CD4-positive, alpha-beta T cell (primary cell): Measurements from ENCODE around the gene DOK3. TPM values are rescaled to one million over a fixed set of nuclear protein-coding genes. Genes with fewer than 3 reads are reported as not detected.

Experiments used
- ATAC-seq: fragments of 200-7000 bp; cut with Tn5 transposase; one replicate; pipeline ENCODE4 v1.10.0; 2022; ENCODE audit warnings: mild to moderate bottlenecking; ENCODE audit not compliant: poor library complexity
- CTCF ChIA-PET: fragments of 350-600 bp; sonication (Branson Sonifier 250); formaldehyde crosslinking; loops from one replicate; lab custom pipeline; 2021; ENCODE audit warnings: antibody characterized with exemption, inconsistent platforms; lab: Charles Lee
- POLR2A ChIA-PET: fragments of 350-600 bp; sonication (Branson Sonifier 250); formaldehyde crosslinking; loops from one replicate; lab custom pipeline; 2021; ENCODE audit warnings: antibody characterized with exemption, inconsistent platforms; lab: Charles Lee
- DNase-seq, 14 experiments: peaks; one replicate each; pipeline ENCODE4 v3.0.0-alpha.2; 2013 to 2020; ENCODE audit warnings: mixed read lengths in 2 of 14
- H3K27ac ChIP-seq, 2 donors: one replicate each; pipeline versions ENCODE4 v1.5.1 to v1.7.0; 2013; ENCODE audit warnings: low read length in 2 of 2, low read depth in 1 of 2, mild to moderate bottlenecking in 1 of 2
- H3K27me3 ChIP-seq, 2 experiments: 1 replicate in 1 of 2; 2 replicates in 1 of 2; pipeline versions ENCODE4 v1.6.1 to v1.7.0; 2013; ENCODE audit warnings: low read length in 2 of 2, control low read depth in 1 of 2, mild to moderate bottlenecking in 1 of 2, moderate library complexity in 1 of 2; ENCODE audit not compliant: insufficient read depth in 2 of 2, control insufficient read depth in 1 of 2
- H3K36me3 ChIP-seq: one replicate; pipeline ENCODE4 v1.6.1; 2013; ENCODE audit warnings: low read length, control low read depth; ENCODE audit not compliant: insufficient read depth
- H3K4me1 ChIP-seq: one replicate; pipeline ENCODE4 v1.6.1; 2013; ENCODE audit warnings: low read length, control low read depth; ENCODE audit not compliant: insufficient read depth
- H3K4me3 ChIP-seq: one replicate; pipeline ENCODE4 v1.5.1; 2013; ENCODE audit warnings: mild to moderate bottlenecking, low read length, moderate library complexity
- H3K9me3 ChIP-seq, 2 experiments: 1 replicate in 1 of 2; 2 replicates in 1 of 2; pipeline versions ENCODE4 v1.6.1 to v1.7.0; 2013; ENCODE audit warnings: low read length in 2 of 2, mild to moderate bottlenecking in 2 of 2, control low read depth in 1 of 2, moderate library complexity in 1 of 2; ENCODE audit not compliant: control insufficient read depth in 1 of 2, insufficient read depth in 1 of 2
- H3K27ac Mint-ChIP-seq: one replicate; pipeline ENCODE4 v1.8.0; 2020; ENCODE audit warnings: mixed read lengths
- H3K27me3 Mint-ChIP-seq: one replicate; pipeline ENCODE4 v1.8.0; 2021; ENCODE audit warnings: mixed read lengths
- H3K36me3 Mint-ChIP-seq: one replicate; pipeline ENCODE4 v1.8.0; 2021; ENCODE audit warnings: low read depth, mixed read lengths
- H3K4me1 Mint-ChIP-seq: one replicate; pipeline ENCODE4 v1.8.0; 2021; ENCODE audit warnings: low read depth, mixed read lengths
- H3K4me3 Mint-ChIP-seq: one replicate; pipeline ENCODE4 v1.8.0; 2020; ENCODE audit warnings: mild to moderate bottlenecking, mixed read lengths
- H3K9me3 Mint-ChIP-seq: one replicate; pipeline ENCODE4 v1.8.0; 2020; ENCODE audit warnings: mixed read lengths
- CTCF ChIP-seq: fragments of 200-600 bp; IDR thresholded peaks from one replicate; pipeline ENCODE4 v1.8.0; 2022; ENCODE audit warnings: antibody characterized with exemption, mild to moderate bottlenecking
- intact Hi-C, 2 experiments: fragments of 100-400 bp; cut with DNase I in 1 of 2; cut with micrococcal nuclease in 1 of 2; formaldehyde crosslinking; loops; one replicate each; pipeline versions ENCODE4 v1.15.1 to v1.9.0; 2023 to 2025; cut with DNase I, micrococcal nuclease
- total RNA-seq, 174 experiments: library from RNA in 2 of 174; stranded (reverse) in 2 of 174; gene quantifications; one replicate each; pipeline ENCODE4 v1.2.3 and lab custom pipeline; 2021 to 2026

The DOK3 gene
- total RNA-seq, 2 experiments from 2014 or later, result 1.3 to 1.4 TPM

DNA sequence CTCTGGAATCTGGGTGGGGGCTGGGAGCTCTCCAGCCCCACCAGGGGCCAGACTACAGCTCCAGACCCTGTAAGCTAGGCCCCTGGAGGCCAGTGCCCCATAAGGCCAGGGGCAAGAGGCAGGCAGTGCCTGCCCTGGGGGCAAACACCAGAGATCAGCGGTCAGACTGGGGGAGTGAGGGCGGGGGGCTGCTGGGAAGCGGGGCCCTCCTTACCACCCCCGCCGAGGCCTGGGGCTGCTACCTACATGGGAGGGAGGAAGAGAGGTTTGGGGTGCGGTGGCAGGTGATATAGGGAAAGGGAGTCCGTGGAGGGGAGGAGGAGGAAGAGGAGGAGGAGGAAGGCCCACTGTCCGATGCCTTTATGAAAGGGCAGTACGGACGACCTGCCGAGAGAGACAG lies 50.3 kb downstream of the DOK3 start:
- Histone ChIP-seq H3K9me3 (no peaks in the 10 kb centered on the region), H3K27ac (no peak overlapping the region), H3K4me1 (peaks cover 37% of the 10 kb centered on the region), H3K36me3 (no peaks in the 10 kb centered on the region), H3K27me3 (no peaks in the 10 kb centered on the region), H3K4me3 (no peak overlapping the region)
- intact Hi-C loops, result loop anchor here in 1 of 2 experiments (5.0 kb wide), 1 partner anchor 142 kb away; no protein-coding TSS in a partner anchor
- DNase-seq (no peak), ATAC-seq (no peak)
- TF ChIP-seq CTCF, result no peak
- peaks cover 12% of the 10 kb centered on the region for H3K4me1 Mint-ChIP-seq
- H3K9me3 Mint-ChIP-seq, result no peaks in the 10 kb centered on the region
- H3K36me3 Mint-ChIP-seq, result peaks cover 4% of the 10 kb centered on the region
- POLR2A ChIA-PET, result no interaction called here
- CTCF ChIA-PET, result interaction anchor here (1.4 to 16.6 kb wide), 3 partner anchors 54 to 68 kb away, joined by 3 to 352 read pairs (median 115); partner anchors contain the start of genes F12 and PFN3
- no peak overlapping the region for H3K4me3 Mint-ChIP-seq
- H3K27ac Mint-ChIP-seq, result no peak overlapping the region
- H3K27me3 Mint-ChIP-seq, result no peaks in the 10 kb centered on the region

DNA sequence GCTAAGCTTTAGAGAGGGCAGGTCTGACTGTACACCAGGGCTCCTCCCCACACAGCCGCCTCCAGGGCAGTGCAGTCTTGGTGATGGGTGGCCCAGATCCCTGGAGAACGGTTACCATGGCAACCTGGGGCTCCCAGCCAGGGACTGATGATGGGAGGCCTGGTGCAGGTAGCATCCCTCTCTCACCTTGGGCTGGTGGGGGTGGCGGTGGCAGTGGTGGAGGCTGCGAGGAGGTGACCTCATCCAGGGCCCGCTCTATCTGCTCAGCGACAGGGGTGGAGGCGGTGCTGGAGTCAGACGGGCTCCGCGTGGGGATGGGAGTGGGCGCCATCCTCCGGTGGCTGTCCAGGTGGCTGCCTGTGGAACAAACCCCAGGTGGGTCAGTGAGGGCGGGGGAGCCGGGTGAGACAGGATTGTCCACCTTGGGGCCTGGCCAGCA lies 50.7 kb downstream of the DOK3 start:
- TF ChIP-seq CTCF, result no peak
- Mint-ChIP-seq H3K4me3 (no peak overlapping the region), H3K9me3 (no peaks in the 10 kb centered on the region), H3K36me3 (peaks cover 6% of the 10 kb centered on the region), H3K4me1 (peaks cover 15% of the 10 kb centered on the region), H3K27me3 (no peaks in the 10 kb centered on the region), H3K27ac (no peak overlapping the region)
- H3K36me3 ChIP-seq, result no peaks in the 10 kb centered on the region
- no peak overlapping the region for H3K4me3 ChIP-seq
- no peaks in the 10 kb centered on the region for H3K27me3 ChIP-seq
- DNase-seq (peak in 1 of 14 experiments; percentile 49), ATAC-seq (no peak)
- no peaks in the 10 kb centered on the region for H3K9me3 ChIP-seq
- intact Hi-C loops, result loop anchor here in 1 of 2 experiments (5.0 kb wide), 1 partner anchor 142 kb away; no protein-coding TSS in a partner anchor
- no peak overlapping the region for H3K27ac ChIP-seq
- ChIA-PET CTCF (interaction anchor here (8.0 to 16.6 kb wide), 2 partner anchors 54 to 67 kb away, joined by 115 to 352 read pairs; partner anchors contain the start of genes F12 and PFN3), POLR2A (no interaction called here)
- H3K4me1 ChIP-seq, result peaks cover 41% of the 10 kb centered on the region

DNA sequence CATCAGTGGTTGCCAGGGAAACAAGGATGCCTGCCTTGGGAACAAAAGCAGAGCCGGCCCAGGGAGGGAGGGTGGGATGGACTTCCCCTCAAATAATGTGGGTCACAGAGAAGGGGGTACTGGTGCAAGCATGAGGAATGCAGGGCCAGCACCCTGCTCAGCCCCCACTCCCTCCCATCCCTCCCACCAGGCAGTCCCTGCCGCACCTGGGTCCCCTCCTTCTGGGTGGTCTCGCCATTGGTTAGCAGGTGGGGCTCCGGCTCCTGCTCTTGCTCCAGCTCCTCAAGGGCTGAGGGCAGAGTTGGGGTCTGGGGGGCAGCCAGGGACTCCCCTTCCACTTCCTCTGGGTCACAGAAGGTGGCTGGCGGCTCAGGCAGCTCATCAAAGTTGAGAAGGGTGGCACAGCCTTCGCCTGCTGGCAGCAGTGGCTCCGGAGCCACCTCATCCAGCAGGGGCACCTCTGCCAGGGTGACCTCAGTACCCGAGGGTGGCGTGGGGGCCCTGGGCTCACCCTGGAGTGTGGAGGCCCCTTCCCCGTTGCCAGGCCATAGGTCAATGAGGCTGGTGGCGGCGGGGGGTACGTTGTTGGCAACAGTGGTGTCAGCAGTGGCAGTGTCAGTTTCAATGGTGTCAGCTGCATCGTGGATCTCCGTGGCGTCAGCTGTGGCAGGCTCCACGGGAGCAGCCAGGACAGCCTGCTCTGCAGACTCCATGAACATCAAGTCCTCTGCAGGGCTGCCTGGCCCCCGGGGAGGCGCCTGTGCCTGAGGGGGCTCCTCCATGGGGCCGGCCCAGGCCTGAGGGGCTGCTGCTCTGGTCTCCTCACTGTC lies 51.6 kb downstream of the DOK3 start:
- no peaks in the 10 kb centered on the region for H3K9me3 Mint-ChIP-seq
- no peak overlapping the region for H3K4me3 ChIP-seq
- peaks cover 22% of the 10 kb centered on the region for H3K4me1 Mint-ChIP-seq
- ChIA-PET CTCF (interaction anchor here (1.0 to 16.6 kb wide), 7 partner anchors 7 to 149 kb away, joined by 3 to 352 read pairs (median 4); partner anchors contain the start of genes F12, GRK6 and PFN3), POLR2A (interaction anchor here (1.1 to 1.2 kb wide), 2 partner anchors 39 to 68 kb away, joined by 3 to 4 read pairs; partner anchors contain the start of gene PDLIM7)
- no peak overlapping the region for H3K27ac ChIP-seq
- H3K9me3 ChIP-seq, result no peaks in the 10 kb centered on the region
- no peaks in the 10 kb centered on the region for H3K27me3 ChIP-seq
- no peaks in the 10 kb centered on the region for H3K36me3 ChIP-seq
- no peaks in the 10 kb centered on the region for H3K27me3 Mint-ChIP-seq
- no peak for TF ChIP-seq CTCF
- peaks cover 8% of the 10 kb centered on the region for H3K36me3 Mint-ChIP-seq
- H3K4me1 ChIP-seq, result peaks cover 49% of the 10 kb centered on the region
- no peak overlapping the region for H3K27ac Mint-ChIP-seq
- peak in 1 of 14 experiments; percentile 44 for DNase-seq
- intact Hi-C loops, result loop anchor here (1.0 to 5.0 kb wide), 4 partner anchors 39 to 147 kb away; partner anchors contain the start of genes MXD3 (in 1 of the 2) and PDLIM7 (in 1 of the 2)
- H3K4me3 Mint-ChIP-seq, result no peak overlapping the region
- no peak for ATAC-seq
